Astrocyte (in vitro differentiated cells and primary cell): ENCODE measurements around the gene SLC28A3. TPM values are rescaled to one million over a fixed set of nuclear protein-coding genes. Genes with fewer than 3 reads are reported as not detected.

Experiments used
- DNase-seq: peaks from one replicate; pipeline ENCODE4 v3.0.0-alpha.2; 2010; ENCODE audit warnings: low read depth
- FAIRE-seq: peaks from 2 replicates; lab custom pipeline; 2011; peaks lifted over from hg19 to GRCh38; lab: Jason Lieb, UNC
- H2AFZ ChIP-seq: 2 replicates; pipeline ENCODE4 v1.6.0; 2012; ENCODE audit warnings: low read depth, low read length, inconsistent platforms
- H3K27ac ChIP-seq: 2 replicates; pipeline ENCODE4 v1.5.1; 2011; ENCODE audit warnings: low read depth, low read length, inconsistent platforms
- H3K27me3 ChIP-seq: 2 replicates; pipeline ENCODE4 v1.6.0; 2011; ENCODE audit warnings: low read length, inconsistent platforms; ENCODE audit not compliant: insufficient read depth
- H3K36me3 ChIP-seq: 2 replicates; pipeline ENCODE4 v1.5.1; 2011; ENCODE audit warnings: low read length, inconsistent platforms; ENCODE audit not compliant: insufficient read depth
- H3K4me1 ChIP-seq: 2 replicates; pipeline ENCODE4 v1.5.1; 2011; ENCODE audit warnings: low read length, inconsistent platforms; ENCODE audit not compliant: insufficient read depth
- H3K4me2 ChIP-seq: 2 replicates; pipeline ENCODE4 v1.6.0; 2012; ENCODE audit warnings: low read length, inconsistent platforms
- H3K4me3 ChIP-seq: 2 replicates; pipeline ENCODE4 v1.5.1; 2011; ENCODE audit warnings: low read depth, mild to moderate bottlenecking, low read length, inconsistent platforms; ENCODE audit not compliant: insufficient read depth
- H3K79me2 ChIP-seq: 2 replicates; pipeline ENCODE4 v1.6.0; 2012; ENCODE audit warnings: mild to moderate bottlenecking, low read length, inconsistent platforms; ENCODE audit not compliant: insufficient read depth
- H3K9ac ChIP-seq: 2 replicates; pipeline ENCODE4 v1.6.0; 2012; ENCODE audit warnings: mild to moderate bottlenecking, low read length, inconsistent platforms
- H3K9me3 ChIP-seq: 2 replicates; pipeline ENCODE4 v1.5.1; 2012; ENCODE audit warnings: low read depth, mild to moderate bottlenecking, low read length, inconsistent platforms; ENCODE audit not compliant: insufficient read depth
- H4K20me1 ChIP-seq: 2 replicates; pipeline ENCODE4 v1.6.0; 2012; ENCODE audit warnings: low read length, inconsistent platforms; ENCODE audit not compliant: insufficient read depth
- H3K27ac Mint-ChIP-seq: one replicate; pipeline ENCODE4 v1.8.0; 2021; ENCODE audit warnings: mild to moderate bottlenecking, mixed read lengths; ENCODE audit not compliant: unreplicated experiment
- H3K27me3 Mint-ChIP-seq: one replicate; pipeline ENCODE4 v1.8.0; 2021; ENCODE audit warnings: low read depth, mixed read lengths; ENCODE audit not compliant: unreplicated experiment
- H3K36me3 Mint-ChIP-seq: one replicate; pipeline ENCODE4 v1.8.0; 2021; ENCODE audit warnings: low read depth, mixed read lengths; ENCODE audit not compliant: unreplicated experiment
- H3K4me1 Mint-ChIP-seq: one replicate; pipeline ENCODE4 v1.8.0; 2021; ENCODE audit warnings: low read depth, mixed read lengths; ENCODE audit not compliant: unreplicated experiment
- H3K4me3 Mint-ChIP-seq: one replicate; pipeline ENCODE4 v1.8.0; 2021; ENCODE audit warnings: mild to moderate bottlenecking, moderate library complexity, mixed read lengths; ENCODE audit not compliant: unreplicated experiment
- H3K9me3 Mint-ChIP-seq: one replicate; pipeline ENCODE4 v1.8.0; 2021; ENCODE audit warnings: mild to moderate bottlenecking, mixed read lengths; ENCODE audit not compliant: unreplicated experiment
- CTCF ChIP-seq: IDR thresholded peaks from 2 replicates; pipeline ENCODE4 v1.5.1; 2011; ENCODE audit warnings: low read depth, mild to moderate bottlenecking, inconsistent platforms, low read length, moderate library complexity; ENCODE audit not compliant: insufficient read depth
- EZH2 ChIP-seq: IDR thresholded peaks from 2 replicates; pipeline ENCODE4 v1.6.1; 2012; ENCODE audit warnings: mild to moderate bottlenecking, low read length, inconsistent platforms; ENCODE audit not compliant: insufficient read depth
- total RNA-seq: library from RNA; stranded (reverse); gene quantifications from 2 replicates; pipeline ENCODE4 v1.2.1, GENCODE V29; 2021

Gene SLC28A3
- total RNA-seq, 1 donor from 2014 or later = 0.30 TPM

GRCh38 chr9:84266087-84266561, 74.4 kb downstream of the SLC28A3 start:
- H3K27me3 ChIP-seq = no peaks in the 10 kb centered on the region
- H4K20me1 ChIP-seq = no peaks in the 10 kb centered on the region
- Mint-ChIP-seq H3K9me3 (no peaks in the 10 kb centered on the region), H3K36me3 (no peaks in the 10 kb centered on the region), H3K27ac (no peak overlapping the region), H3K4me3 (no peak overlapping the region), H3K27me3 (peaks cover 3% of the 10 kb centered on the region), H3K4me1 (no peaks in the 10 kb centered on the region)
- H3K27ac ChIP-seq = no peak overlapping the region
- H3K9me3 ChIP-seq = no peaks in the 10 kb centered on the region
- no peak for DNase-seq
- H3K4me3 ChIP-seq = no peak overlapping the region
- H3K4me1 ChIP-seq = peaks cover under 1% of the 10 kb centered on the region
- FAIRE-seq = no peak
- no peaks in the 10 kb centered on the region for H3K79me2 ChIP-seq
- H3K4me2 ChIP-seq = no peak overlapping the region
- H3K9ac ChIP-seq = no peak overlapping the region
- TF ChIP-seq CTCF = no peak
- no peak for TF ChIP-seq EZH2
- no peaks in the 10 kb centered on the region for H3K36me3 ChIP-seq
- H2AFZ ChIP-seq = no peak overlapping the region

- Histone ChIP-seq H3K27me3 (no peaks in the 10 kb centered on the region), H2AFZ (no peak overlapping the region), H4K20me1 (no peaks in the 10 kb centered on the region), H3K4me3 (no peak overlapping the region), H3K9ac (no peak overlapping the region), H3K4me2 (no peak overlapping the region), H3K9me3 (no peaks in the 10 kb centered on the region), H3K79me2 (no peaks in the 10 kb centered on the region), H3K4me1 (no peaks in the 10 kb centered on the region), H3K27ac (no peak overlapping the region), H3K36me3 (no peaks in the 10 kb centered on the region)
- H3K9me3 Mint-ChIP-seq = no peaks in the 10 kb centered on the region
- no peak overlapping the region for H3K27ac Mint-ChIP-seq
- no peaks in the 10 kb centered on the region for H3K4me1 Mint-ChIP-seq
- H3K27me3 Mint-ChIP-seq = peaks cover 8% of the 10 kb centered on the region
- DNase-seq (no peak), FAIRE-seq (no peak)
- no peaks in the 10 kb centered on the region for H3K36me3 Mint-ChIP-seq
- no peak for TF ChIP-seq EZH2
- no peak overlapping the region for H3K4me3 Mint-ChIP-seq
These were observed 76.1 kb downstream of the SLC28A3 start for GRCh38 chr9:84264307-84265029.

GRCh38 chr9:84261070-84261746, 79.3 kb downstream of the SLC28A3 start:
- H3K27ac ChIP-seq = no peak overlapping the region
- H3K79me2 ChIP-seq = no peaks in the 10 kb centered on the region
- no peaks in the 10 kb centered on the region for H3K36me3 Mint-ChIP-seq
- peaks cover 11% of the 10 kb centered on the region for H3K27me3 Mint-ChIP-seq
- no peak overlapping the region for H3K27ac Mint-ChIP-seq
- peak overlapping the region; percentile 40 for H3K4me3 ChIP-seq
- H3K27me3 ChIP-seq = peaks cover 3% of the 10 kb centered on the region
- H3K4me3 Mint-ChIP-seq = no peak overlapping the region
- H3K9me3 Mint-ChIP-seq = no peaks in the 10 kb centered on the region
- no peaks in the 10 kb centered on the region for H3K4me1 Mint-ChIP-seq
- peak; percentile 36 for DNase-seq
- no peaks in the 10 kb centered on the region for H3K4me1 ChIP-seq
- H3K9ac ChIP-seq = no peak overlapping the region
- H3K36me3 ChIP-seq = no peaks in the 10 kb centered on the region
- TF ChIP-seq CTCF (peak; percentile 90), EZH2 (no peak)
- peak; percentile 49 for FAIRE-seq
- peak overlapping the region; percentile 41 for H2AFZ ChIP-seq
- peak overlapping the region; percentile 68 for H3K4me2 ChIP-seq
- H3K9me3 ChIP-seq = no peaks in the 10 kb centered on the region
- no peaks in the 10 kb centered on the region for H4K20me1 ChIP-seq
